Stimulated activated naive CD4-positive, alpha-beta T cell (primary cell): ENCODE measurements around the gene MAP4K3.
"Not testable (repeated sequence)": the region's sequence is repeated elsewhere in the genome, so short reads cannot be mapped to it uniquely, and the experiment has no call there.

Source experiments
- DNase-seq, 6 experiments: peaks; one replicate each; lab custom pipeline; 2025; lab: John Stamatoyannopoulos, UW

Gene MAP4K3

GRCh38 chr2:39370101-39370500, 67.0 kb downstream of the MAP4K3 start:
- no peak for DNase-seq

GRCh38 chr2:39368846-39369245, 68.2 kb downstream of the MAP4K3 start:
- no peak for DNase-seq

GRCh38 chr2:39368376-39368775, 68.7 kb downstream of the MAP4K3 start:
- no peak for DNase-seq

GRCh38 chr2:39362595-39362994, 74.5 kb downstream of the MAP4K3 start:
- no peak for DNase-seq

GRCh38 chr2:39361511-39361910, 75.6 kb downstream of the MAP4K3 start:
- DNase-seq = no peak

- DNase-seq = not testable (repeated sequence)
These were observed 76.7 kb downstream of the MAP4K3 start for GRCh38 chr2:39360342-39360741.

GRCh38 chr2:39359453-39360038, 77.5 kb downstream of the MAP4K3 start:
- no peak for DNase-seq

- no peak for DNase-seq
These were observed 80.0 kb downstream of the MAP4K3 start for GRCh38 chr2:39356922-39357639.

GRCh38 chr2:39350658-39351057, 86.4 kb downstream of the MAP4K3 start:
- DNase-seq = no peak

- no peak for DNase-seq
These were observed 98.6 kb downstream of the MAP4K3 start for GRCh38 chr2:39338502-39338901.

GRCh38 chr2:39335930-39336329, 101.2 kb downstream of the MAP4K3 start:
- DNase-seq = no peak

- no peak for DNase-seq
These were observed 102.1 kb downstream of the MAP4K3 start for GRCh38 chr2:39334978-39335377.

- DNase-seq = no peak
These were observed 102.6 kb downstream of the MAP4K3 start for GRCh38 chr2:39334529-39334928.

- no peak for DNase-seq
These were observed 110.4 kb downstream of the MAP4K3 start for GRCh38 chr2:39326644-39327043.

- no peak for DNase-seq
These were observed 111.1 kb downstream of the MAP4K3 start for GRCh38 chr2:39325966-39326365.

GRCh38 chr2:39321056-39322035, 115.7 kb downstream of the MAP4K3 start:
- DNase-seq = not testable (repeated sequence)

- DNase-seq = no peak
These were observed 116.9 kb downstream of the MAP4K3 start for GRCh38 chr2:39320162-39320561.

GRCh38 chr2:39313575-39313974, 123.5 kb downstream of the MAP4K3 start:
- no peak for DNase-seq

- DNase-seq = no peak
These were observed 125.6 kb downstream of the MAP4K3 start for GRCh38 chr2:39311469-39311868.

GRCh38 chr2:39308778-39309177, 128.3 kb downstream of the MAP4K3 start:
- DNase-seq = no peak

- no peak for DNase-seq
These were observed 130.5 kb downstream of the MAP4K3 start for GRCh38 chr2:39306626-39307025.

- no peak for DNase-seq
These were observed 132.4 kb downstream of the MAP4K3 start for GRCh38 chr2:39304729-39305128.

GRCh38 chr2:39304200-39304599, 132.9 kb downstream of the MAP4K3 start:
- DNase-seq = no peak
